Stimulated activated CD8-positive, alpha-beta memory T cell treated with anti-CD3 and anti-CD28 coated beads, Interleukin-4, amount 100 ng/mL, for 48 hours (primary cell): ENCODE data around the gene SEC22C.
"Not testable (repeated sequence)": the region's sequence is repeated elsewhere in the genome, so short reads cannot be mapped to it uniquely, and the experiment has no call there.

ENCODE experiments used
- DNase-seq: peaks from one replicate; pipeline ENCODE4 v3.0.0-alpha.2; 2020

SEC22C gene

GRCh38 chr3:42579346-42579745 is 2.4 kb downstream of the SEC22C start:
- DNase-seq: not testable (repeated sequence)

DNA sequence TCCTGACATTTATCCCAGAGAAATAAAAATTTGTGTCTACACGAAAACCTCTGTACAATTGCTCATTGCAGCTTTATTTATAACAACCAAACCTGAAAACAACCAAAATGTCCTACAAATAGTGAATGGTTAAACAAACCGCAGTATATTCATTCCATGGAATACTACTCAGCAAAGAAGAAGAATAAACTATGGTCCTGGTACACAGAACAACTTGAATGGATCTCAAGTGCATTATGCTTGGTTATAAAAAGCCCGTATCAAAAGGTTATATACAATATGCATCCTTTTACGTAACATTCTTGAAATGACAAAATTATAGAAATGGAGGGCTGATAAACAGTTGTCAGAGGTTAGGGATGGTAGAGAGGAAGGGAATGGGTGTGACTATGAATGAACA is 3.7 kb downstream of the SEC22C start:
- no peak for DNase-seq

DNA sequence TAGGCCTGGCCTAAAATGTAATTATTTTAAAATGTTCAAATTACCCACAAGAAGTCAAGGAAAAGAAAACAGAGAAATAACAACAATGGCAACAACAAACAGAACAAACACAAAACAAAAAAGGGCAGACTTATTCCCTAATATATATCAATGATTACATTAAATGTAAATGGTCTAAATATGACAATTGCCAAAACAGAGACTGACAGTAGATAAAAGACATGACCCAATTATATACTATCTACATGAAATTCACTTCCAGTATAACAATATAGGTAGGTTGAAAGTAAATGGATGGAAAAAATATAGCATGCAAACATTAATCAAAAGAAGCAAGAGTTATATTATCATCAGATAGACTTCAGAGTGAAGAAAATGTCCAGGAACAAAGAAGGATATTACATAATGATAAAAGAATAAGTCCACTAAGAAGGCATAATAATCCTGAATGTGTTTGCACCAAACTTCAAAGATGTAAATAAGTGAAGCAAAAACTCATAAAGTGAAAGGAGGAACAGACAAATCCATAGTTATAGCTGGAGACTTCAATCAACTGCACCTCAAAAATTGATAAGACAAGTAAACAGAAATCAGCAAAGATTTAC is 6.5 kb downstream of the SEC22C start:
- DNase-seq: no peak

DNA sequence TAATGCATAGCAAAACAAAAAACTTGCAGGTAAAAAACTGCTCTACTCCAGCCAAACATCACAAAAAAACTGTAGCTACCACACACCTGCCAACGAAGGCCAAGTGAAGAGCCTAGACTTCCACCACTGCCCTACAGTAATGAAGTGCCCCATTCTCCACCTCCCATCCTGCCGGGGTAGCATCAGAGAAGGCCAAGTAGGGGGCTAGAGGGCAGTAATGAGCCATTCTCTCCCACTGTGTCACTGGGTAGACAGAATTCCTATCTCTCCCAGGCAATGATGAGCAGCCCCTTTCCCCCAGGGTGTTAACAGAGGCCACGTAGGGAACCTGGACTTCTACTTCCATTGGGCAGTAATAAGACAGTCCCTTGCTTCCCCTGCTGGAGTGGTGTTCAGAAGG is 9.5 kb downstream of the SEC22C start:
- DNase-seq: no peak

- no peak for DNase-seq
Measured at GRCh38 chr3:42569593-42570142, 12.1 kb downstream of the SEC22C start.

DNA sequence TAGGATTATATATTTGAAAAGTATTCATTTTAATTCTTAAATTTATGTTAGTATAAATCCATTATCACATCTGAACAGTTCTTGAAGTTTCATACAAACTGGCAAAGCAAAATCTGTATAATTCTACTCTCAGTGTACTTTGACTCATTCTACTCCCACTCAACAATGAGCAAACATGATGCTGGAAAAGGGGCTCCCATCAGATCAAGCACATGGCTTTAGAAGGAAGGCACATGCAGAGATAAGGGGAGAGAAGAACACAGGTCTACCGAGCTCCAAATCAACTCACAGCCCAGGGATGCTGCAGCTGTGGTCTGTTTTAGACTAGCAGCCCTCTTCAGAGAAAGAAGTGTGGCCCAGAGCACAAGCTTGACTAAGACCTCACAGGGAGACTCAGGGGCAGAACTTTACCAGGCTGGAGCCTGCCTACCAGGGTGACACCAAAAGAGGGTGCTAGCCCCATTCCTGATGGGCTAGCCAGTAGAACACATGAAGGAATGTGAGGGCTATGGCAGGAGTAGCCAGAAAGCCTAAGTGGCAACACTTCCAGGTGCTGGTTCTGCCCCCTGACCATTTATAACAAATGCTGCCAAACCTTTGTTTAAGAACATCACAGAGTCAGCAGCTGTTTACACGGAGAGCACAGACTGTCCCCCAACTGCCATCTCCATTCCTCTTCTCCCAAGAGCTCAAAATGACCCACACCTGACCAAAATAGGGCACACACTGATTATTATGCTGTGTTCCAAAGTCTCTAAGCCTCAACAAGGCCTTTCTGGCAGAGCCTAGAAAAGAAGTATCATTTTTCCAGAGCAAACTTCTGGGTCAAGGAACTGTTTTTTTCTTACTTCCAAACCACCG is 19.5 kb downstream of the SEC22C start:
- DNase-seq: no peak

DNA sequence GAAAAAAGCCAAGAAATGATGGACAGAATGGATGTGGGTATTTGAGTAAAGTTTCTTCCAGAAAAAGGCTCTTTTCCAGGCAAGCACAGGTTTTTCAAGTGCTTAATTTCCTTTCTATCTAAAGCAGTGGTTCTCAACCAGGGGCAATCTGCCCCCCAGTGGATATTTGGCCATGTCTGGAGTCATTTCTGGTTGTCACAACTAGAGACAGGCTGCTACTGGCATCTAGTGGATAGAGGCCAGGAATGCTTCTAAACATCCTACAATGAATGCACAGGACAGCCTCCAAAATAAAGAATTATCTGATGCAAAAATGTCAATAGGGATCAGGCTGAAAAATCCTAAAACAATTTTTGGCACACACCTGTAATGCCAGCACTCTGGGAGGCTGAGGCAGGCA is 23.9 kb downstream of the SEC22C start:
- DNase-seq: no peak

DNA sequence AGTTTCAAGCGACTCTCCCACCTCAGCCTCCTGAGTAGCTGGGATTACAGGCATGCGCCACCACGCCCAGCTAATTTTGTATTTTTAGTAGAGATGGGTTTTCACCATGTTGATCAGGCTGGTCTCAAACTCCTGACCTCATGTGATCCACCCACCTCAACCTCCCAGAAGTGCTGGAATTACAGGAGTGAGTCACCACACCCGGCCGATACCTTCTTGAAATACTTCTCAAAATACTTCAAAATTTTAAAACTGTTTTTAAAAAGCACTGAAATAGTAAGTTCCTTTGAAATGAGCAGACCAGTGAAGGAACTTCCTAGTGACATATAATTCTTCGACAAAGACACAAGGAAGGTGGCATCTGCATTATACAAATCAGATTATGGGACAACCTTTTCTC is 24.9 kb downstream of the SEC22C start:
- DNase-seq: not testable (repeated sequence)

- no peak for DNase-seq
Measured at GRCh38 chr3:42556089-42556632, 25.6 kb downstream of the SEC22C start.

DNA sequence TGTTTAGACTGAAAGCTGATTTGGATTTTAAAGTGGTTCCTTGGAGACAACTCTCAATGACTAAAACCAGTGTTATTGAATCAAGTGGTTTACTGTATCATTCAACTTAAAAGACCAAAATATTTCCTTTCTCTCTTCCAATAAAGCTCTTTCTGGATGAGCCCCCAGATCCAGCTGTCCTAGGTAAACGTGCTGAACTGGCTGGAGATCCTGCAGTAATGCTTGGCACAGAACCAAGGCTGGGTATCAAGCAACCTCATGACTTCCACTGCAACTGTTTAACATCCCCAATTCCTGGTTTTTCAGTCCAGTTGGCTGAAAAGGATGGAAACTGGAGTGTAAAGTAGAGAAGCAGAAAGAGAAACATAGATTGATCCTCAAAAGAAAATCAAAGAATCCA is 28.9 kb downstream of the SEC22C start:
- DNase-seq: no peak

GRCh38 chr3:42550250-42550649 is 31.5 kb downstream of the SEC22C start:
- DNase-seq: no peak

- DNase-seq: no peak
Measured at GRCh38 chr3:42549131-42549530, 32.6 kb downstream of the SEC22C start.

DNA sequence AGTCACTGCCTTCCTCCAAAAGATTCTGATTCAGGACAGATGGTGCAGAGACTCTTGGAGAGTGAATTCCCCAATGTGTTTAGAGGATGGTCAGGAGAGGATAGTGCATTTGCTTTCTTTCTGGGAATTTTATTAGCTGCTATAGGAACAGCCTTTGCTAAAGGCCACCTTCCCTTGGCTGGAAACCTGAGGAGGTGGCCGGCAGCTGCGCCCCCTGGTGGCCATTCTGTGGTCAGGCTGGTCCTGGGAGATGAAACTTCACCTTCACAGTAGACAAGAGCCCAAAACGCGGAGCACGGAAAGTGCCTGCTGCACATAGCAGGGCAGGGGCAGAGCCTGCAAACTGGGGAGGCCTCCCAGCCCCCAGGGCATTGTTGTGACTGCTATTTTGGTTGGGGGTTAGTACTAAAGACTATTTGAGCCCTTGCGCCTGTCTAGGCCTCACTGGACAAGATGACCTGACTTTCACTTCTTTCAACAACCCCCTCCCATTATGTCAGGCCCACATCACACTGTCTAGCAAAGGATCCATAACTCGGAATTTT is 34.3 kb downstream of the SEC22C start:
- DNase-seq: peak; percentile 82

- no peak for DNase-seq
Measured at GRCh38 chr3:42546691-42547213, 35.0 kb downstream of the SEC22C start.

DNA sequence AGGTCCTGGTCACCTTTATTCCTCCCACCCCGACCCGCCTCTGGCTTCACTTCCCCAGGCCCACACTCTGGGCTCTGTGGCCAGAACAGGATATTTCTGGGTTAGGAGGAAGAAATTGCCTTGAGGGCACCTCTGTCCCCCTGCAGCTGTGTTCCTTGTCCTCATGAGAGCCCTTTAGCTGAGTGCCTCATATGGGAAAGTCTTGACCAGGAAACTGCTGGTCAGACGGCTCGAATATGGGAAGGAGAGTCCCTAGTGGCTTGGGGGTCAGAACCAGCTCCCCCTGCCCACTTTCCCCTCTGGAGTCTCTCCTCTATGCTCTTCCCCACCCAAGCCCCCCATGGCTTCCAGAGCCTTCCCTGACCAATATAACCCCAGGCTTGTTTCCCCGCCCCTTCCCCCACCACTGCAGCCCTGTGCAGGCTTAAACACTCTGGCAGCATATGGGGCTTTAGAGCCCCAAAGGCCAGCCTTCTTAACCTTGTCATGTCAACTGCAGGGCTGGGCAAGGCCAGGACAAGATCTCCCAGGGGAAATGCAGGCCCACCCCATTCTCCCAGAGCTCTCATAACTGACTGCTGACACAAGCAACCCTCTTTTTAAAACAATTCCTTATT is 36.4 kb downstream of the SEC22C start:
- no peak for DNase-seq

DNA sequence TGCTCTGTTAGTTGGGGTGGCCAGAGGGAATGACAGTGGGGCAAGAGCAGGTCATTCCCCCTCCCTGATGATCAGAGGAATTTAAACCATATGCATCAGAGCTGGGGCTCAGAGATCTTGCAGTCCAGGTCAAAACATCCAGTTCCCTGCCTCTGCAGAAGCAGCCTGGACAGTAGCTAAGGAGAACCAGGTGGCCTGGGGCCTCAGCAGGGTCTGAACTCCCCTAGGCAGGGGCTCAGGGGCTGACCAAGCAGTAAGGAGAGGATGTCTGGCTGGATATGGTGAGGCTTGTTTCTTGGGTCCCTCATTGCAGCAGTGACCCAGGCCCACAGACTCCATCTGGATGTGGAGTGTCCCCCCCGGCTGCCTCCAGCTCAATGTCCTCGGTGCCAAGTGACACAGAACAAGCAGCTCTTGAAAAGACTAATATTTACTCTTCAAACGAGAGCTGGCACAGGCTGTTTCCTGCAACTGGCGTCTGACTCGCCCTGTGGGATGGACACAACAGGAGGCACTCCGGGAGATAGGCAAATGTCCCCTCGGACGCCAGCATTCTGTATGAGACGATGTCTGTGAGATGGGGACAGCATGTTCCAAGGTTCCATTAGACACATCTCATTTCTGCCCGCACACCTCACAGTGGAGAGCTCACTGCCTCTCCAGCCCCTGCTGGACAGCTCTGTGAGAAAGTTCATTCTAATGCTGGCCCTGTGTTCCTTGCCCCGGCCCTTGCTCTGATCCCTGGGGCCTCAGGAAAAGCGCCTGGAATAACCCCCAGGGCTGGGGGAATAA is 37.1 kb downstream of the SEC22C start:
- DNase-seq: no peak

DNA sequence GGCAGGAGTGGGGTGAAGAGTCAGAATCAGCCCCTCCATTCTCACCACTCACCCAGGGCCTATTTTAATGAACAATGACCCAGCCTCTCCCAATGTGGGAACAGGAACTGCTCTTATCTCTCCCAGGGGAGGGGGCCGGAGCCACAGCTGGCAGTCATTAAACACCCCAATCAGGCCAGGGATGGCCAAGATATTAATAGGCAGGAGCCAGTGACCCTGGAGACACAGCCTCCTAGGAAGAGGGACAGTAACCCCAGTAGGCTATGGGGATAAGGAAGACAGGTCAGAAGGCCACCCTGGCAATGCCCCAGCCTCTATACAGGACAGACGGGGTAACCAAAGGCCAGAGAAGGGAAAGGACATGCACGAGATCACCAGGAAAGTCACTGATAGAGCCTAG is 40.7 kb downstream of the SEC22C start:
- no peak for DNase-seq

GRCh38 chr3:42539871-42540714 is 41.7 kb downstream of the SEC22C start:
- DNase-seq: peak; percentile 83

DNA sequence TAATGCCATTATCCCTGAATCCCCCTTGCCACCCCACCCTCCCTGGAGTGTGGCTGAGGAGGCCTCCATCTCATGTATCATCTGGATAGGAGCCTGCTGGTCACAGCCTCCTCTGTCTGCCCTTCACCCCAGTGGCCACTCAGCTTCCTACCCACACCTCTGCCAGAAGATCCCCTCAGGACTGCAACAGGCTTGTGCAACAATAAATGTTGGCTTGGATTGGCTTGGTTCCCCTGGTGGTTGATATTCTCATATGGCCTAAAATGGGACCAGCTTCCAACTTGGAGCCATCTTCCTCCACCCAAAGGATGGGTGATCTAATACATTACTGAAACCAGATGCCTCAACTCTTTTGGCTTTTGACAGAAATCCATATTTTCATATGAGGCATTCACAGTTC is 44.4 kb downstream of the SEC22C start:
- DNase-seq: no peak

- DNase-seq: peak; percentile 59
Measured at GRCh38 chr3:42535981-42536784, 45.6 kb downstream of the SEC22C start.
